Upper lobe of left lung (tissue), 6 donors: Measurements from ENCODE around the gene RDX. TPM values are rescaled to one million over a fixed set of nuclear protein-coding genes. Genes with fewer than 3 reads are reported as not detected.

Source experiments
- ATAC-seq, 2 donors: fragments of 200-7000 bp; cut with Tn5 transposase; one replicate each; pipeline ENCODE4 v1.9.1; 2022; ENCODE audit warnings: mild to moderate bottlenecking in 2 of 2, moderate library complexity in 2 of 2; ENCODE audit not compliant: low FRiP score in 2 of 2
- DNase-seq, 2 donors: peaks; one replicate each; pipeline ENCODE4 v3.0.0-alpha.2; 2019 to 2020
- H3K27ac ChIP-seq, 4 donors: fragments of 200-600 bp; sonication (generic); one replicate each; pipeline ENCODE4 v1.5.1; 2016 to 2019
- H3K27me3 ChIP-seq, 4 donors: fragments of 200-600 bp; sonication (generic); one replicate each; pipeline ENCODE4 v1.5.1; 2017 to 2019
- H3K36me3 ChIP-seq, 4 donors: fragments of 200-600 bp; sonication (generic); one replicate each; pipeline ENCODE4 v1.5.1; 2016 to 2019
- H3K4me1 ChIP-seq, 4 donors: fragments of 200-600 bp; sonication (generic); one replicate each; pipeline ENCODE4 v1.5.1; 2018 to 2019
- H3K4me3 ChIP-seq, 4 donors: fragments of 200-600 bp; sonication (generic); one replicate each; pipeline ENCODE4 v1.5.1; 2017 to 2019; ENCODE audit warnings: mild to moderate bottlenecking in 2 of 4, moderate library complexity in 1 of 4
- H3K9me3 ChIP-seq, 4 donors: fragments of 200-600 bp; sonication (generic); one replicate each; pipeline ENCODE4 v1.5.1; 2018 to 2019
- EP300 ChIP-seq, 4 donors: sonication (generic); formaldehyde crosslinking; IDR thresholded peaks; one replicate each; pipeline ENCODE4 v1.5.1; 2017; ENCODE audit warnings: antibody characterized with exemption in 4 of 4, control low read depth in 2 of 4
- POLR2A ChIP-seq, 4 donors: fragments of 450-650 bp; IDR thresholded peaks; one replicate each; pipeline ENCODE4 v1.5.1; 2016 to 2017; ENCODE audit warnings: antibody characterized with exemption in 4 of 4, mild to moderate bottlenecking in 2 of 4
- POLR2AphosphoS5 ChIP-seq, 2 donors: sonication (generic); formaldehyde crosslinking; IDR thresholded peaks; one replicate each; pipeline ENCODE4 v1.5.1; 2017; ENCODE audit warnings: antibody characterized with exemption in 2 of 2
- WGBS, 2 donors: methylation state at CpG; one replicate each; pipeline ENCODE4 v1.1.5; 2017 to 2018; 5-methylcytosine and 5-hydroxymethylcytosine counted together
- total RNA-seq, 6 donors: library from RNA; depleted of rRNA in 4 of 6; stranded (reverse); fragments of >200 nt in 4 of 6; gene quantifications; one replicate each; pipeline versions ENCODE4 v1.1.0 to v1.2.1, GENCODE V29; 2016 to 2021
- TF ChIP-seq, protein P1 (sequence below), 6 experiments: fragments of 450-650 bp in 4 of 6; fragments of 200-600 bp in 2 of 6; sonication (generic) in 2 of 6; IDR thresholded peaks; one replicate each; pipeline ENCODE4 v1.5.1; 2016 to 2019; ENCODE audit warnings: antibody characterized with exemption in 6 of 6
- donor health status: DM: no; HTN: no; CAD: no; lungs with moderate emphysema.
- donor health status: DM: no; HTN: yes; CAD: no; lungs with severe emphysema.

The RDX gene
- total RNA-seq, 6 donors from 2014 or later, result 113 to 142 (median 121) TPM

DNA sequence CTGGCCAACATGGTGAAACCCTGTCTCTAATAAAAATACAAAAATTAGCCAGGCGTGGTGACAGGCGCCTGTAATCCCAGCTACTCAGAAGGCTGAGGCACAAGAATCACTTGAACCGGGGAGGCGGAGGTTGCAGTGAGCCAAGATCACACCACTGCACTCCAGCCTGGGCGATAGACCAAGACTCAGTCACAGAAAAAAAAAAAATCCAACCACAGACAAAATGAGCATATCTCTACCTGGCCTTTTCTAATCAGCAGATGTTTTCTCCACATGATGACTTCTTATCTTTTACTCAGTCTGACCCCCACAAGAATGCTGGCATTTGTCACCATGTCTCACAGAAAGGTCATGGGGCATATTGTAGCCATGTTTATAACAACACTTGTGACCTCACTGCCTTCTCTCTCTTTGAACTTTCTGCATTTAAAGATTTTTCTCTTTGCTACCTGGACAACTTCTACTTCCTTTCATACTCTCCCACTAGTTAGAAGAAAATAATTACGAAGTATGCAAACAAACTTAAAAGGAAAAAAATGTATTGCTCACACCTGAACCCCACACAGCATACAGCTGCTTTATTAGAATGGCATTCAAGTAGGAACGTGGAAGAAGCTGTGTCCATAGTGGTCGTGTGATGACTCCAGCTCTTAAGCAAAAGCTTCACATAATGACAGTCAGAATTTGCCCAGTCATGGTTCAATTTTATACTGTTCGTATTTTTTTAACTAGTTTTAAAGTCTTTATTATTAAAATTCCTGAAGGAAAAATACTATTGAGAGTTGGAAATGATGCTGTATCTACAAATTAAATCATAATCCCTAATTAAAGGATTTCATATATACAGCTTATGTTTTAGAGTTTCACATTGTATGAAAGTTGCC lies 137.9 kb downstream of the RDX start:
- H3K4me3 ChIP-seq, result no peak overlapping the region
- ATAC-seq (no peak), DNase-seq (no peak)
- H3K9me3 ChIP-seq, result no peaks in the 10 kb centered on the region
- H3K36me3 ChIP-seq, result peaks cover 0 to 46% (median 6%) of the 10 kb centered on the region in 4 donors
- H3K27me3 ChIP-seq, result no peaks in the 10 kb centered on the region
- no peaks in the 10 kb centered on the region for H3K4me1 ChIP-seq
- WGBS, 2 donors, result 73 to 81% methylated on average over 9 of the region's 9 CpGs
- TF ChIP-seq EP300 (IDR thresholded peaks at IDR 0.05), result no peak
- no peak for TF ChIP-seq POLR2AphosphoS5 (IDR thresholded peaks at IDR 0.05)
- TF ChIP-seq POLR2A (IDR thresholded peaks at IDR 0.05), result no peak
- TF ChIP-seq, protein P1, sequence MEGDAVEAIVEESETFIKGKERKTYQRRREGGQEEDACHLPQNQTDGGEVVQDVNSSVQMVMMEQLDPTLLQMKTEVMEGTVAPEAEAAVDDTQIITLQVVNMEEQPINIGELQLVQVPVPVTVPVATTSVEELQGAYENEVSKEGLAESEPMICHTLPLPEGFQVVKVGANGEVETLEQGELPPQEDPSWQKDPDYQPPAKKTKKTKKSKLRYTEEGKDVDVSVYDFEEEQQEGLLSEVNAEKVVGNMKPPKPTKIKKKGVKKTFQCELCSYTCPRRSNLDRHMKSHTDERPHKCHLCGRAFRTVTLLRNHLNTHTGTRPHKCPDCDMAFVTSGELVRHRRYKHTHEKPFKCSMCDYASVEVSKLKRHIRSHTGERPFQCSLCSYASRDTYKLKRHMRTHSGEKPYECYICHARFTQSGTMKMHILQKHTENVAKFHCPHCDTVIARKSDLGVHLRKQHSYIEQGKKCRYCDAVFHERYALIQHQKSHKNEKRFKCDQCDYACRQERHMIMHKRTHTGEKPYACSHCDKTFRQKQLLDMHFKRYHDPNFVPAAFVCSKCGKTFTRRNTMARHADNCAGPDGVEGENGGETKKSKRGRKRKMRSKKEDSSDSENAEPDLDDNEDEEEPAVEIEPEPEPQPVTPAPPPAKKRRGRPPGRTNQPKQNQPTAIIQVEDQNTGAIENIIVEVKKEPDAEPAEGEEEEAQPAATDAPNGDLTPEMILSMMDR (IDR thresholded peaks at IDR 0.05), result no peak
- no peak overlapping the region for H3K27ac ChIP-seq

DNA sequence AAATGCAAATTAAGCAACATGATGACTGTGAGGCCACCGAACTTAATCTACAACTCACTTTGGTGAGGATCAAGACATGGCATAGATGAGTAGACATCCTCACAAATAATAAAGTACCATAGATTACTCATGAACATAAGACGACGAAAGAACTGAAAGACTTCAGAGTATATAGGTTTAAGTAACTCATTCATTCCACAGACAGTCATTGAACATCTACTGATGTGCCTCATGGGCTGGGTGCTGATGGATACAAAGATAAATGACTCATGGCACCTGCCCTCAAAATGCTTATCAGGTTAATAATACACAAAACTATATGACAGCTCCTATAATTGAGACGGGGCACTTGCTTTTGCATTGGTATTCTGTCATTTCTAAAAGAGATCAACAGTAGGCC lies 139.9 kb downstream of the RDX start:
- Histone ChIP-seq H3K27ac (no peak overlapping the region), H3K27me3 (no peaks in the 10 kb centered on the region), H3K4me1 (no peaks in the 10 kb centered on the region), H3K4me3 (no peak overlapping the region), H3K9me3 (no peaks in the 10 kb centered on the region), H3K36me3 (peaks cover 0 to 38% (median 8%) of the 10 kb centered on the region in 4 donors)
- WGBS, 2 donors, result 97 to 98% methylated on average over 4 of the region's 4 CpGs
- no peak for DNase-seq
- no peak for ATAC-seq
- TF ChIP-seq POLR2AphosphoS5 (IDR thresholded peaks at IDR 0.05) (no peak), EP300 (IDR thresholded peaks at IDR 0.05) (no peak), POLR2A (IDR thresholded peaks at IDR 0.05) (no peak)
- TF ChIP-seq, protein P1 (IDR thresholded peaks at IDR 0.05), result no peak

DNA sequence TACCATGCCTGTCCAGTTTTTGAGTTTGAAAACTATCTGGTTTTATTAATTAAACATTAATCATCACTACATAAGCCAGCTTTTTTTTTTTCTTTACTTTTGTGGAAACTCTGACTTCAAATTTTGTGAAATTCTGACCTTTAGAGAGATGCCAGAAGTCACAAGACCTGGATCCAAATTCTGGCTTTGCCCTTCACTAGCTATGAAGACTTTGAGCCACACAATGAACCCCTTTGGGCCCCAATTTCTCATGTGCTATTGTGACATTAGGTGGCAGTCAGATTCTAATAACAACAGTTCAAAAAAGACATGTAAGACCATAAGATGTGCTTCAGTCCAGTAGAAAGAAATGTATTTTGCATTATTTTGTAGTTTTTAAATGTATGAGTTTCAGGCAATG lies 142.9 kb downstream of the RDX start:
- no peaks in the 10 kb centered on the region for H3K27me3 ChIP-seq
- no peak overlapping the region for H3K27ac ChIP-seq
- H3K4me3 ChIP-seq, result no peak overlapping the region
- TF ChIP-seq, protein P1 (IDR thresholded peaks at IDR 0.05), result no peak
- no peak for TF ChIP-seq POLR2A (IDR thresholded peaks at IDR 0.05)
- TF ChIP-seq EP300 (IDR thresholded peaks at IDR 0.05), result no peak
- TF ChIP-seq POLR2AphosphoS5 (IDR thresholded peaks at IDR 0.05), result no peak
- peaks cover 0 to 11% (median 3%) of the 10 kb centered on the region in 4 donors for H3K36me3 ChIP-seq
- no peak for DNase-seq
- H3K4me1 ChIP-seq, result peaks cover 0 to 5% (median 2%) of the 10 kb centered on the region in 4 donors
- ATAC-seq, result no peak
- H3K9me3 ChIP-seq, result no peaks in the 10 kb centered on the region

- Histone ChIP-seq H3K27me3 (no peaks in the 10 kb centered on the region), H3K36me3 (peaks cover 0 to 6% (median 3%) of the 10 kb centered on the region in 4 donors), H3K9me3 (no peaks in the 10 kb centered on the region), H3K4me3 (no peak overlapping the region), H3K4me1 (peaks cover 3 to 13% (median 10%) of the 10 kb centered on the region in 4 donors), H3K27ac (no peak overlapping the region)
- ATAC-seq (no peak), DNase-seq (no peak)
- WGBS, 2 donors, result 67 to 77% methylated on average over 1 of the region's 1 CpG
- TF ChIP-seq EP300 (IDR thresholded peaks at IDR 0.05), result no peak
- no peak for TF ChIP-seq POLR2AphosphoS5 (IDR thresholded peaks at IDR 0.05)
- TF ChIP-seq, protein P1 (IDR thresholded peaks at IDR 0.05), result no peak
- TF ChIP-seq POLR2A (IDR thresholded peaks at IDR 0.05), result no peak
These were observed 144.2 kb downstream of the RDX start for GRCh38 chr11:110152199-110152598.
